HTERT RPE-1 (cell line): ENCODE results near the gene ADAMTS18.
"Not testable (repeated sequence)": the region's sequence is repeated elsewhere in the genome, so short reads cannot be mapped to it uniquely, and the experiment has no call there.

ENCODE experiments used
- in situ Hi-C: fragments of 300-500 bp; cut with MboI; formaldehyde crosslinking; loops from 4 replicates; pipeline ENCODE4 v1.14.3; 2020; ENCODE audit warnings: low sequenced_read_pairs

ADAMTS18 gene

GRCh38 chr16:77434530-77435271 lies at the start of gene ADAMTS18:
Gene ADAMTS18, minus strand, starts transcription at chr16:77435034. Its CDS starts 339 bp downstream, at chr16:77434695.
- in situ Hi-C loops: no loop called here

DNA sequence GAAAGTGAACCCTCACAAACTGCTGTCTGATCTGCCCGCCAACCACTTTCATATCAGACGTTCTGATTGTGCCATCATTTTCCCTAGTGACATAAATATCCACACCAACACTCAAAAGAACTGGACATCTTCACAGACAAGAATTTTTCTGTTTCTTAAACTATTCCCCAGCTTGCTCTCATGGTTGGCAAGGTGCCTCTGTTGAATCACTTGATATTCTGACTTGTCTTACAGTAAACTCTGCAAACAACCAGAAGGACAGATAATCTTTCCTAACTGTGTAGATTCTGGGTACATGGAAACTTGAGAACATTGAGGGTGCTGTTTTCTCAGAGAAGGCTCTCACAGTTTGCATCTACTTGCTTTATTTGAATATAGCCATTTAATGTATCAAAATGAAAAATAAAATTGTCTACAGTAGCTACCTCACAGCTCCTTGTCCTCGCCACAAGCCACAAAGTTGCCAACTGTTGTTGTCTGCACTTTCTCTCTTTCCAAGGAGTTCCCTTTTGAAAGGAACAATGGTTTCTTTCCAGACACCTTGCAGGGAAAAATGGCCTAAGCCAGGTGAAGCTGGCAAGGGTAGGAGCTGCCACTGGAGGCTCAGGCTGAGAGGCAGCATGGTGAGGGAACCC lies 46.0 kb upstream of the ADAMTS18 start:
- in situ Hi-C loops: no loop called here

DNA sequence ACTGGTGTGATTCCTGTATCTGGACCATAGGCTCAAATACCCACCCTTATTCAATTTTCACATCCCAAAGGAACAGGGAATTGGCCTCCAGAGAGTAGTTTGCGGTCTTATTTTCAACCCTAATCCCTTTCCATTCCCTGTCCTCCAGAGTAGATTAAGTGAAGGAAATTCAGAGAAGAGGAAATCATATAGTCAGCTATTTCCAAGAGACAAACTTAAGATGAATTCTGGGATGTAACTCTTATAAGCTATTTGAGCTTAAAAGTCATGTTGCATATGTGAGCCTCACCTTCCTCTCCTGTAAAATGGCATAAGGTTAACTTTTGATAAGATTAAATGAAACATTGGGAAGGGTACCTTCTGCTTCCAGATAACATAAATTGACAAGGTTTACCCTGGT lies 37.4 kb upstream of the ADAMTS18 start:
- in situ Hi-C loops: no loop called here

DNA sequence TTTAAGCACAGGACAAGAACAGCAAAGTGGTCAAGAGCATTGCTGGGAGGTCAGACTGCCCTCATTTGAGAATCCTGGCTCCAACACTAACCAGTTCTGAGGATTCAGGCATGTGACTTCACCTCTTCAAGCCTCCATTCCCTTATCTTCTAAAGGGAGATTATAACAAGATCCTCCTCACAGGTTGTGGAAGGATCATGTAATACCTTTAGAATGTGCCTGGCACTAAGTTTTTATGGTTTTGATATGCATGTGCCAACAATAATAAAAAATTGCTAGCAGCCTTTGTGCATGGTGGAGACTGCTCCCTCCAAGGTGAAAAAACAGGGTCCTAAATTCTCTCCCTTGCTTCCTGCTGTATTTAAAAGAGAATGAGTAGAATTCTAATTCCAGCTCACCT lies 36.0 kb upstream of the ADAMTS18 start:
- in situ Hi-C loops: no loop called here

DNA sequence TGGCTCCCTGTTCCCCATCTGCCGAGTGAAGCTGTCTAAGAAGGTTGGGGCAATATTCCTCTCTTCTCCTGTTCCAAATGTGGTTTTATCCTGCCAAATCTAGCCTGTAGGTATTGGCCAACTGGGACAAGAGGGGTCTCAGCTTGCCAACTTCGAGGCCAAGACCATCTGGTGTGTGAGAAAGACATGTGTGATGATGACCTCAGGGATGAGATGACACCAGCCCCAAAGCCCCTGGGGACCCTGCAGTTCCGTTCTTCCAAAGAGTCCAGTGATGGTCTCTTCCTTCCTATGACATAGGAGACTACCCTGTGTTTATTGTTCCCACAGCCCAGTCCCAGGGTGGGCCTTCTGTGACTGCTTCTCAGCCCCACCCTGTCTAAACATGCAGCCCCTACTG lies 34.8 kb upstream of the ADAMTS18 start:
- in situ Hi-C loops: no loop called here

GRCh38 chr16:77468831-77469230 lies 34.0 kb upstream of the ADAMTS18 start:
- in situ Hi-C loops: no loop called here

- in situ Hi-C loops: no loop called here
These were observed 33.0 kb upstream of the ADAMTS18 start for GRCh38 chr16:77467821-77468335.

DNA sequence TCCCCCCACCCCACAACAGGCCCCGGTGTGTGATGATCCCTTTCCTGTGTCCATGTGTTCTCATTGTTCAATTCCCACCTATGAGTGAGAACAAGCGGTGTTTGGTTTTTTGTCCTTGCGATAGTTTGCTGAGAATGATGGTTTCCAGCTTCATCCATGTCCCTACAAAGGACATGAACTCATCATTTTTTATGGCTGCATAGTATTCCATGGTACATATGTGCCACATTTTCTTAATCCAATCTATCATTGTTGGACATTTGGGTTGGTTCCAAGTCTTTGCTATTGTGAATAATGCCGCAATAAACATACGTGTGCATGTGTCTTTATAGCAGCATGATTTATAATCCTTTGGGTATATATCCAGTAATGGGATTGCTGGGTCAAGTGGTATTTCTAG lies 28.8 kb upstream of the ADAMTS18 start:
- in situ Hi-C loops: not testable (repeated sequence)

DNA sequence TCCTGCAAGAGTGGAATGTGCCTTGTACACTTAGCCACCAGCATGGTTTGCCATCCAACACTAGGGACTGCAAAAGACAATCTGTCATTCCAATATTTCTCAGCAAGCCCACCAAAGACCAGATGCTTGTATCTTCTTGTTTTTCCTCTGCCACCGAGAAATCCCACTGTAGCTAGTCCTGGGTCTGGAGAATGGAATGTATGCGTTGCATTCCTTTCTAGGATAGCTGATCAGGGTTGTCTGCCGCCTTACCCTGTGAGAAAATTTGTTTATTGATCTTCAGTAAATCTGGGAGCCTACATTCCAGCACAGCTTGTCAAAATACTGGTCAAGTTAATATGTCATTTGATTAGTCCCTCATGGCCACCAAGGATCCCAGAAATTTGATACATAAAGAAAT lies 28.1 kb upstream of the ADAMTS18 start:
- in situ Hi-C loops: no loop called here

DNA sequence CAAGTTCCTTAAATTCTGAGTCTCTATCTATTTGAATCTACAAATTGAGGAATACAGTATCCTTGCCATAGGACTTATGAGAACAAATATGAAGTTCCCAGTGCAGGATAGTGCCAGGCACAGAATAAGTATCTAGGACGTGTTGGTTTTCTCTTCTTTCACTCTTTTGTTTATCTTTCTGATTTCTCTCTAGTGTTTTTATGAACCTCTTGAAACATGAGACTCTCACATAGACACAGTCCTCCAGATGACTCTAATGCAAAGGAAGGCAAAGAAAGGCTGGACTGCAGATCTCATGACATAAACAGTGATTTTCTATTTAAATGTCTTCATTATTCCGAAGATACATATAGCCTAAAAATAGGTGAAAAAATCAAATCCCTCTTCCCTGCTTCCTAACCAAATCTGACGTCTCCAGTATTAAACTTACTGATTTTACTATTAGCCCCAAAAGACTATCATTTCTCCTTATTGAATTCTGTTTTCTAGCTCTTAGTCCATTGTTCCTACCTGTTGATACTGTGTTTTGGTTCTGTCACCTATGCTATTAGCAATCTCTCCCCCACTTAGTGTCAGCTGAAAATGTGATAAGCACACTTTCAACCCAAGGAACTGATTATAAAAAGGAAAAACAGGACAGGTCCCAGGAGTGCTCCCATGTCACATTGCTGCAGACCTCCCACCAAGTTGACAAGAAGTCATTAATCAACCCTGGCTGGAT lies 24.9 kb upstream of the ADAMTS18 start:
- in situ Hi-C loops: no loop called here

- in situ Hi-C loops: no loop called here
These were observed 22.2 kb upstream of the ADAMTS18 start for GRCh38 chr16:77457046-77457445.

GRCh38 chr16:77452243-77452642 lies 17.4 kb upstream of the ADAMTS18 start:
- in situ Hi-C loops: no loop called here

GRCh38 chr16:77450790-77451487 lies 16.1 kb upstream of the ADAMTS18 start:
- in situ Hi-C loops: no loop called here

GRCh38 chr16:77449208-77449607 lies 14.4 kb upstream of the ADAMTS18 start:
- in situ Hi-C loops: no loop called here

- in situ Hi-C loops: no loop called here
These were observed 10.5 kb upstream of the ADAMTS18 start for GRCh38 chr16:77445324-77445723.

DNA sequence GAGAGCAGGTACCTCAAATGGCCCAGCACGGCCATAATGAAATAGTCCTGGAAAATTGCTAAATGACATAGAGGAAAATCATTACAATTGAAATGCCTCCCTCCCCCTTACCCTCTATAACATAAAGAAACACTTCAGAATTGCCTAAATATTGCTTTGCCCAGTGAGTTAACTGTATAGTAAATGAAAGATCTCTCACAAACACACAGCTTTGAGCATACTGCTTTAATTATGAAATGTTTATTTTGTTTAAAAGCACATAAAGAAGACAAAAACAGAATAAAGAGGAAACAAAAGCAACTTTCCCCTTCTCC lies 9.3 kb upstream of the ADAMTS18 start:
- in situ Hi-C loops: no loop called here

- in situ Hi-C loops: no loop called here
These were observed 8.7 kb upstream of the ADAMTS18 start for GRCh38 chr16:77443357-77444146.

DNA sequence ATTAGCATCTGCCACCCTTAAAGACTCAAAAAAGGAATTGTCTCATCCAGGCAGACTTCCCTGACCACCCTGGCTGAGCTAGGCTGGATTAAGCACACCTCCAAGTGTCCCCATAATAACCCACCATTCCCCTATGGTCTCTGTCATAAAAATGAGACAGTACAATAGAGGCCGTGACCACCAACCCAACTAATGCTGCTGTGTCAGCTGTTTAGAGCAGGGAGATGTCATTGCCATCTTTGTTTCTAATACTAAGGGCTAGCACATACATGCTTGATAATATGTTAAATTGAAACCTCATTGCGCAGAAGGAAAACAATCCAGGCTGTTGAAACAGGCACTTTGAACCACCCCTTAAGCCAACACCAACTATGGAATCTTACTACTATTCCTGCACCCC lies 7.2 kb upstream of the ADAMTS18 start:
- in situ Hi-C loops: no loop called here

DNA sequence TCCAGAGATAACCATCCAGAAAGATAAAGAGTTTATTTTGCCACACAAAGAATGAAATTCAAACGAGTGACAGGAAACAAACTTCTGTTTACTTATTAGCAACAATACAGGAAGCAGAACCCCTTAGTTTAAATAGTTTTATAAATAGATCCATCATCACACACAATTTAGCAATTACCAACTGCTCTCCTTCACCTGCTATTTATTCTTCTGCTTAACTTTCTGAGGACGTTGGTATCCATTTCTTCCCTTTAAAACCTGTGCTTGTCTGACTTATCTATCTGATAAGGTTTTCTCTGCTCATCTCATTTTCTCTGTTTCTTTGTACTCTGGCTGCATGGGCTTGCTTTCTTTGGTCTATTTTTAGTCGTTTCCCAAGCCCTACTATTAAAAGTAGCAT lies 4.3 kb upstream of the ADAMTS18 start:
- in situ Hi-C loops: no loop called here

DNA sequence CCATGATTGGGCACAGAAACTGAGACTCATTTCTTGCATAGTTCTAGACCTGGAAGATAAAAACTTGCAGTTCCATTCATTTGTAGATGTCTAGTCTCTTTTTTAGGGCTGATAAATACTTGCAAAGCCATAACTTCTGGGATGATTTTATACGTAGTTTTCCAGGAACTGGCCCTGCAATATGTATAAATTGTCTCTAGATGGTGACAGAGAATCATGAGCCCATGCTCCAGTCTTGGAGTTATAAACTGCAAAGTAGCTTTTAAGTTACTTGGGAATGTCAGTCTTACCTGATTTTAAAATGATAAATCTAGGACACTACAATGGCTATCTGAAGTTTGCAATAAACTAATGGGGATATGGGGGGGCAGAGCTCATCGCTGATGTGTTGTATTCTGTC lies 3.0 kb upstream of the ADAMTS18 start:
- in situ Hi-C loops: no loop called here
